ENCODE results near the gene ZMIZ1.

The ZMIZ1 gene

DNA sequence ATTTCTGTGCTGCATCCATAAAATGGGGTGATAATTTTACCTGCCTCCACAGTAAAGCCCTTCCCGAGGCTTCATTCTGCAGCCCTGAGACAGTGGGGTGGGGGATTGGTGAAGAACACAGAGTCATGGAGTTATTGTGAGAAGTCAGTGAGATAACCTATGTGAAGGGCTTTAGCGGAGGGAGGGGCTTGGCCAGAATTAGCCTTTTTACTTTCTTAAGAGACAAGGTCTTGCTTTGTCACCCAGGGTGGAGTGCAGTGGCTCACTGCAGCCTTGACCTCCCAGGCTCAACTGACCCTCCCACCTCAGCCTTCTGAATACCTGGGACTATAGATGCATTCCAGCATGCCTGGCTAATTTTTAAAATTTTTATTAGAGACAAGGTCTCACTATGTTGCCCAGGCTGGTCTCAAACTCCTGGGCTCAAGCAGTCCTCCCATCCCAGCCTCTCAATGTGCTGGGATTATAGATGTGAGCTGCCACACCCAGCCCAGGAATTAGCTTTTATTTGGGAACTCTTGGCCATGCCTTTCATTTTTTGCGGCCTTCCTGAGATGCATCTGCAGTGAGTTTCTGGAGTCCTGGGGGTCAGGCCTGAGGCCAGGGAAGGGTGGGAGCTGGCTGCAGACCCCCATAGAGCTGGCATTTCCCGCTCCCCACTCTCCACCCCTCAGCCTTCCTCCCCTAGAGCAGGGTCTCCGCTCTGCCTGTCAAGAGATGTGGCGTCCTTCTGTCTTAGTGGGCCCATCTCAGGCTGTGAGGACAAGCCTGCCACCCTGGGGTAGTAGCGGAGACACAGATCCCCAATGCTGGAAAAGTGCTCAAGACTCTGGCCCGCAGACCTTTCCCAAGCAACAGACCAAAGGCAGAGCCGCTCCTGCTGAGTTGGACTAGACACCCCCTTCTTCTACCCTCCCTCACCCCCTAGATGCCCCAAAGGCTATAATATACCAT lies 77.0 kb downstream of the ZMIZ1 start:
- no peaks in the 10 kb centered on the region for H3K4me1 ChIP-seq (ENCODE audit: low read depth, poor library complexity, severe bottlenecking)
- no peaks in the 10 kb centered on the region for H3K79me2 ChIP-seq (ENCODE audit: insufficient read depth, low read depth)

DNA sequence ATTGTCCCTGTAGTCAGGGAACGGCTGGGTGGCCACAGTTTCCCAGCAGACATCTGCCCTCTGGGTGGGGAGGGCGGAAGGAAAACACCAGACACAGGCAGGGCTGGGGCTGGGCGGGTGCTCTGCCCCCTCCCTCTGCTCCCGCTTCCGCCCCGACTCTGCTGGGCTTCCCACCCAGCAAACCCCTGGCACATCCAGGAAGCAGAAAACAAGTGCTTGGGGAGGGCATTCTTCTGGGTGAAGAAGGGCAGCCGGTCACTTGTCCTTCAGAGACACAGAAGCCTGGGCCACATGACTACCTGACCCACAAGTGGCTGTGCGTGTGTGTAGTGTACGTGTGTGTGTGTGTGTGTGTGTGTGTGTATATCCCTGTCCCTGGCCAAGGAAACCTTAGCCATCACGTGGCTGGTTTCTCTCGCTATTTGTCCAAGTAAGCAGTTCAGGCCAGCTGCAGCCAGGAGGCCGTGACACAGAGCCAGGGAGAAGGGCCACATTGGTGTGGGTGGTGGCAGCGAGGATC lies 77.9 kb downstream of the ZMIZ1 start:
- Histone ChIP-seq H3K4me1 (ENCODE audit: low read depth, poor library complexity, severe bottlenecking) (no peaks in the 10 kb centered on the region), H4K20me1 (ENCODE audit: insufficient read depth) (no peaks in the 10 kb centered on the region), H2AFZ (ENCODE audit: low read depth) (no peak overlapping the region), H3K9ac (no peak overlapping the region), H3K4me2 (no peak overlapping the region), H3K4me3 (IDR thresholded peaks at IDR 0.05; ENCODE audit: insufficient read depth, low read depth, low read length) (no peak overlapping the region), H3K27me3 (ENCODE audit: insufficient read depth, low read depth) (no peaks in the 10 kb centered on the region), H3K79me2 (ENCODE audit: insufficient read depth, low read depth) (no peaks in the 10 kb centered on the region), H3K36me3 (ENCODE audit: insufficient read depth) (no peaks in the 10 kb centered on the region), H3K27ac (no peak overlapping the region)
- TF ChIP-seq, protein P1, sequence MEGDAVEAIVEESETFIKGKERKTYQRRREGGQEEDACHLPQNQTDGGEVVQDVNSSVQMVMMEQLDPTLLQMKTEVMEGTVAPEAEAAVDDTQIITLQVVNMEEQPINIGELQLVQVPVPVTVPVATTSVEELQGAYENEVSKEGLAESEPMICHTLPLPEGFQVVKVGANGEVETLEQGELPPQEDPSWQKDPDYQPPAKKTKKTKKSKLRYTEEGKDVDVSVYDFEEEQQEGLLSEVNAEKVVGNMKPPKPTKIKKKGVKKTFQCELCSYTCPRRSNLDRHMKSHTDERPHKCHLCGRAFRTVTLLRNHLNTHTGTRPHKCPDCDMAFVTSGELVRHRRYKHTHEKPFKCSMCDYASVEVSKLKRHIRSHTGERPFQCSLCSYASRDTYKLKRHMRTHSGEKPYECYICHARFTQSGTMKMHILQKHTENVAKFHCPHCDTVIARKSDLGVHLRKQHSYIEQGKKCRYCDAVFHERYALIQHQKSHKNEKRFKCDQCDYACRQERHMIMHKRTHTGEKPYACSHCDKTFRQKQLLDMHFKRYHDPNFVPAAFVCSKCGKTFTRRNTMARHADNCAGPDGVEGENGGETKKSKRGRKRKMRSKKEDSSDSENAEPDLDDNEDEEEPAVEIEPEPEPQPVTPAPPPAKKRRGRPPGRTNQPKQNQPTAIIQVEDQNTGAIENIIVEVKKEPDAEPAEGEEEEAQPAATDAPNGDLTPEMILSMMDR (conservative IDR thresholded peaks at IDR 0.05; ENCODE audit: low read depth, low read length): no peak

More for the DNA sequence above, 77.0 kb downstream of the ZMIZ1 start:
- Histone ChIP-seq H3K4me2 (no peak overlapping the region), H3K36me3 (ENCODE audit: insufficient read depth) (no peaks in the 10 kb centered on the region), H3K4me3 (IDR thresholded peaks at IDR 0.05; ENCODE audit: insufficient read depth, low read depth, low read length) (no peak overlapping the region), H3K27ac (no peak overlapping the region), H4K20me1 (ENCODE audit: insufficient read depth) (no peaks in the 10 kb centered on the region), H2AFZ (ENCODE audit: low read depth) (no peak overlapping the region), H3K9ac (no peak overlapping the region), H3K27me3 (ENCODE audit: insufficient read depth, low read depth) (no peaks in the 10 kb centered on the region)
- TF ChIP-seq, protein P1 (conservative IDR thresholded peaks at IDR 0.05; ENCODE audit: low read depth, low read length): no peak

DNA sequence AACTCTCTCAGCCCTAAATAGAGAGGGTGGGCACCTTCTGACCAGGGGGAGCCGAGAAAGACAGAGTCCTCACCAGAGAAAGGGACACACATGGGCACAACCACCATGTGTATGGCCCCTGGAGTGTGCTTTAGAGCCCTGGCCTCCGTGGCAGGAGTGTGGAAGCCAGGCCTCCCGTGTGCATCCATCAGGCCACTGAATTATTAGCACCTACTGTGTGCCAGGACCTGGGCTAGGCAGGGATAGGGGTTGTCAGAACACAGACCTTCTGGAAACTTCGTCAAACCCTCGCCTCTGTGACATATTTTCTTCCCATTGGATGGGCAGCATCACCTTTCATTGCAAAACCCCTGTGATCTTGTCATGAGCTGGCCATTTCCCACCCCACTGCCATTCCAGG lies 78.5 kb downstream of the ZMIZ1 start:
- Histone ChIP-seq H3K27me3 (ENCODE audit: insufficient read depth, low read depth) (no peaks in the 10 kb centered on the region), H3K4me1 (ENCODE audit: low read depth, poor library complexity, severe bottlenecking) (no peaks in the 10 kb centered on the region), H3K9ac (no peak overlapping the region), H3K4me3 (IDR thresholded peaks at IDR 0.05; ENCODE audit: insufficient read depth, low read depth, low read length) (no peak overlapping the region), H3K27ac (no peak overlapping the region), H2AFZ (ENCODE audit: low read depth) (no peak overlapping the region), H3K36me3 (ENCODE audit: insufficient read depth) (no peaks in the 10 kb centered on the region), H4K20me1 (ENCODE audit: insufficient read depth) (no peaks in the 10 kb centered on the region), H3K79me2 (ENCODE audit: insufficient read depth, low read depth) (no peaks in the 10 kb centered on the region), H3K4me2 (no peak overlapping the region)
- TF ChIP-seq, protein P1 (conservative IDR thresholded peaks at IDR 0.05; ENCODE audit: low read depth, low read length): no peak

DNA sequence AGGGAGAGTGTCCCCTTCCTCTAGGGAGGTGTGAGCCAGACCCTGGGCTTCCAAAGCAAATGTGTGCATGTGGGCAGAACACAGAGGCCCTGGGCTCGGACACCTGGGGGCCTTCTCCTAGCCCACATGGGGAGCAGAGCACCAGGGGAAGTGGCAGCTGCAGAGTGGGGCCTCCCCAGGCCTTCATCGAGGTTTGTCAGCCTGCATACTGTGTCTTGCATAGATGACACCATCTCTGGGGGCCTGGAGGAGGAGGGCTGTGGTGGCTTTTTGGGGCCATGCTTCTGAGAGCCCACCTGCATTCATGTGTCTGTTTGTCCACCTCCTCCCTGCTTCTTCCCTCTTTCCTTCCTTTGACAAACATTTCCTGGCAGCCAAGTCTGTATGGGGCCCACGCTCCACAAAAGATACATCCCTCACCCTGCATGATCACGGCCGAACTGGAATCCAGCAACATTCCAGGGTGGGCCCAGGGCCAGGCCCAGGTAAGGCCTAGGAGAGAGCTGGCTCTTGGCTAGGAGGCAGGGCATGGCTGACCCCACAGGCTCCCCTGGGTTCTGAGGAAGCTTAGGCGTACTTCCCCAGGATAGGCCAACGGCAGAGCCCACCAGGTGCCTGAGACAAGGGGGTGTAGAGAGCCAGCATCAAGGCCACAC lies 79.2 kb downstream of the ZMIZ1 start:
- no peak overlapping the region for H3K4me3 ChIP-seq (IDR thresholded peaks at IDR 0.05; ENCODE audit: insufficient read depth, low read depth, low read length)
- no peak overlapping the region for H3K4me2 ChIP-seq
- TF ChIP-seq, protein P1 (conservative IDR thresholded peaks at IDR 0.05; ENCODE audit: low read depth, low read length): no peak
- H3K27me3 ChIP-seq (ENCODE audit: insufficient read depth, low read depth): no peaks in the 10 kb centered on the region
- no peaks in the 10 kb centered on the region for H4K20me1 ChIP-seq (ENCODE audit: insufficient read depth)
- H3K36me3 ChIP-seq (ENCODE audit: insufficient read depth): no peaks in the 10 kb centered on the region
- H3K9ac ChIP-seq: no peak overlapping the region
- H2AFZ ChIP-seq (ENCODE audit: low read depth): no peak overlapping the region
- no peak overlapping the region for H3K27ac ChIP-seq
- no peaks in the 10 kb centered on the region for H3K4me1 ChIP-seq (ENCODE audit: low read depth, poor library complexity, severe bottlenecking)
- no peaks in the 10 kb centered on the region for H3K79me2 ChIP-seq (ENCODE audit: insufficient read depth, low read depth)

Measured in KMS-11 (cell line).